GM12878 (cell line): Measurements from ENCODE around the gene PAPSS2. TPM values are rescaled to one million over a fixed set of nuclear protein-coding genes. Genes with fewer than 3 reads are reported as not detected.

Experiments used
- ATAC-seq: fragments of 200-7000 bp; cut with Tn5 transposase; 3 replicates; pipeline ENCODE4 v1.9.1; 2020; ENCODE audit warnings: mild to moderate bottlenecking, moderate library complexity
- BruUV-seq: library from RNA; stranded (reverse); fragments of 400-500 nt; replicated peaks from 2 replicates; lab custom pipeline; 2021; lab: Mats Ljungman, UMichigan
- CTCF ChIA-PET: fragments of 300-600 bp; sonication (Branson Sonifier 250); formaldehyde crosslinking; extraction: SDS; loops from one replicate; lab custom pipeline; 2021; ENCODE audit warnings: inconsistent platforms; lab: Yijun Ruan, JAX
- POLR2A ChIA-PET: fragments of 350-600 bp; formaldehyde crosslinking; extraction: SDS; loops from one replicate; lab custom pipeline; 2021; ENCODE audit warnings: inconsistent platforms; lab: Charles Lee
- RAD21 ChIA-PET: fragments of 300-600 bp; sonication (Branson Sonifier 250); formaldehyde crosslinking; loops from one replicate; lab custom pipeline; 2023; ENCODE audit warnings: antibody characterized with exemption; ENCODE audit not compliant: unreplicated experiment; lab: Charles Lee
- SMC1A ChIA-PET: fragments of 300-600 bp; sonication (Branson Sonifier 250); formaldehyde crosslinking; loops from one replicate; lab custom pipeline; 2023; ENCODE audit not compliant: unreplicated experiment, uncharacterized antibody; lab: Charles Lee
- DNase-seq: peaks from one replicate; pipeline ENCODE4 v3.0.0-alpha.2; 2011; ENCODE audit warnings: low read depth, low spot score
- FAIRE-seq: peaks from 3 replicates; lab custom pipeline; 2011; peaks lifted over from hg19 to GRCh38; lab: Jason Lieb, UNC
- H2AFZ ChIP-seq: 2 replicates; pipeline ENCODE4 v1.6.0; 2011; ENCODE audit warnings: low read depth, low read length, control low read depth; ENCODE audit not compliant: control insufficient read depth
- H3K27ac ChIP-seq: 2 replicates; pipeline ENCODE4 v1.5.1; 2011; ENCODE audit warnings: control low read depth; ENCODE audit not compliant: control insufficient read depth, insufficient read depth
- H3K27me3 ChIP-seq, 2 experiments: replicated peaks in 1 of 2; 2 replicates each; pipeline versions ENCODE4 v1.6.0 to v1.6.1; 2011; ENCODE audit warnings: low read length in 1 of 2; ENCODE audit not compliant: control insufficient read depth in 2 of 2, insufficient read depth in 2 of 2
- H3K36me3 ChIP-seq, 2 experiments: 2 replicates each; pipeline ENCODE4 v1.5.1; 2011; ENCODE audit warnings: low read length in 1 of 2; ENCODE audit not compliant: control insufficient read depth in 2 of 2, insufficient read depth in 2 of 2
- H3K4me1 ChIP-seq: 2 replicates; pipeline ENCODE4 v1.6.1; 2011; ENCODE audit warnings: mild to moderate bottlenecking, low read length, moderate library complexity, mixed read lengths; ENCODE audit not compliant: control insufficient read depth, insufficient read depth
- H3K4me2 ChIP-seq: 2 replicates; pipeline ENCODE4 v1.6.0; 2011; ENCODE audit warnings: control low read depth; ENCODE audit not compliant: control insufficient read depth, insufficient read depth
- H3K4me3 ChIP-seq: fragments of 200-600 bp; sonication (generic); 2 replicates; pipeline ENCODE4 v1.5.1; 2016
- H3K79me2 ChIP-seq: 2 replicates; pipeline ENCODE4 v1.6.0; 2011; ENCODE audit warnings: low read length; ENCODE audit not compliant: control insufficient read depth, insufficient read depth
- H3K9ac ChIP-seq: 2 replicates; pipeline ENCODE4 v1.8.0; 2011; ENCODE audit warnings: low read length, control low read depth, mixed read lengths; ENCODE audit not compliant: control insufficient read depth, insufficient read depth
- H3K9me3 ChIP-seq: replicated peaks from 3 replicates; pipeline ENCODE4 v1.5.1; 2011; ENCODE audit warnings: mild to moderate bottlenecking, low read length; ENCODE audit not compliant: control insufficient read depth, insufficient read depth
- H4K20me1 ChIP-seq: 2 replicates; pipeline ENCODE4 v1.6.0; 2011; ENCODE audit not compliant: control insufficient read depth, insufficient read depth
- CTCF ChIP-seq, 3 experiments: IDR thresholded peaks in 2 of 3; conservative IDR thresholded peaks in 1 of 3; 2 replicates each; pipeline ENCODE4 v1.5.1; 2011; ENCODE audit warnings: low read depth in 3 of 3, low read length in 3 of 3, mild to moderate bottlenecking in 3 of 3, control low read depth in 2 of 3, moderate library complexity in 2 of 3, inconsistent platforms in 1 of 3, mixed read lengths in 1 of 3; ENCODE audit not compliant: control insufficient read depth in 2 of 3, insufficient read depth in 1 of 3; ENCODE audit errors: extremely low read depth in 1 of 3
- E4F1 ChIP-seq: fragments of 450-650 bp; IDR thresholded peaks from 2 replicates; pipeline ENCODE4 v1.6.1; 2018; ENCODE audit warnings: borderline replicate concordance, mild to moderate bottlenecking; ENCODE audit not compliant: partially characterized antibody
- LARP7 ChIP-seq: fragments of 450-650 bp; IDR thresholded peaks from 2 replicates; pipeline ENCODE4 v1.6.1; 2017; ENCODE audit warnings: mild to moderate bottlenecking
- MLLT1 ChIP-seq: fragments of 450-650 bp; IDR thresholded peaks from 2 replicates; pipeline ENCODE4 v1.6.1; 2016; ENCODE audit warnings: mild to moderate bottlenecking
- PML ChIP-seq: IDR thresholded peaks from 2 replicates; pipeline ENCODE4 v1.6.1; 2012; ENCODE audit warnings: low read length, inconsistent platforms
- POU2F2 ChIP-seq: IDR thresholded peaks from 3 replicates; pipeline ENCODE4 v1.6.1; 2011; ENCODE audit warnings: low read depth, mild to moderate bottlenecking, low read length, borderline replicate concordance
- RAD21 ChIP-seq: IDR thresholded peaks from 2 replicates; pipeline ENCODE4 v1.6.1; 2011; ENCODE audit warnings: mild to moderate bottlenecking, low read depth, low read length, moderate library complexity; ENCODE audit not compliant: insufficient read depth
- SMAD1 ChIP-seq: fragments of 450-650 bp; IDR thresholded peaks from 2 replicates; pipeline ENCODE4 v1.6.1; 2018; ENCODE audit warnings: mild to moderate bottlenecking, low read depth; ENCODE audit not compliant: partially characterized antibody
- SMC3 ChIP-seq: IDR thresholded peaks from 2 replicates; pipeline ENCODE4 v1.6.1; 2011; ENCODE audit warnings: low read length, improper control_type of control experiment, borderline replicate concordance
- TARDBP ChIP-seq: IDR thresholded peaks from 2 replicates; pipeline ENCODE4 v1.6.1; 2016; ENCODE audit warnings: borderline replicate concordance
- YBX1 ChIP-seq: fragments of 450-650 bp; IDR thresholded peaks from 2 replicates; pipeline ENCODE4 v1.6.1; 2016; ENCODE audit warnings: antibody characterized with exemption
- ZBTB11 ChIP-seq: fragments of 450-650 bp; formaldehyde crosslinking; IDR thresholded peaks from 2 replicates; pipeline ENCODE4 v1.5.0; 2022; ENCODE audit warnings: mild to moderate bottlenecking, missing genetic modification characterization
- WGBS: methylation state at CpG from one replicate; pipeline ENCODE4 v1.1.6; 2016; ENCODE audit warnings: low lambda C conversion rate; ENCODE audit not compliant: insufficient replicate concordance, insufficient coverage; ENCODE audit errors: missing lambda C conversion rate; 5-methylcytosine and 5-hydroxymethylcytosine counted together
- in situ Hi-C: fragments of 300-500 bp; cut with MboI; formaldehyde crosslinking; loops from 9 replicates; pipeline ENCODE4 v1.14.3; 2018; ENCODE audit warnings: mixed read lengths
- intact Hi-C: fragments of 100-400 bp; cut with micrococcal nuclease; formaldehyde crosslinking; loops from one replicate; pipeline ENCODE4 v1.14.2; 2022; ENCODE audit not compliant: unreplicated experiment
- polyA plus RNA-seq, 11 experiments: library from polyadenylated mRNA; depleted of rRNA in 4 of 11; unstranded in 6 of 11; stranded (reverse) in 5 of 11; fragments of >200 nt; fragmentation: Nextera tagmentation in 4 of 11; fragmentation: Illumina TruSeq in 1 of 11; extraction: Ambion mirVana in 4 of 11; extraction: Trizol in 1 of 11; gene quantifications; 1 replicate in 1 of 11; 2 replicates in 10 of 11; pipeline versions ENCODE4 v1.2.1 to v1.2.3, GENCODE V29; 2011 to 2016; ENCODE audit warnings: inconsistent platforms in 2 of 11, missing spikeins in 2 of 11, low read depth in 1 of 11
- total RNA-seq, 4 experiments: library from RNA; depleted of rRNA in 3 of 4; stranded (reverse); fragments of >200 nt in 3 of 4; fragmentation: Illumina TruSeq in 1 of 4; extraction: Trizol in 1 of 4; gene quantifications; 2 replicates each; pipeline versions ENCODE4 v1.2.1 to v1.2.3, GENCODE V29; 2013 to 2021

The PAPSS2 gene
- total and polyA plus RNA-seq, 10 of the 15 experiments (the other 5 are each of a cell fraction or from before 2014, with no cell fraction given): 0.15 to 2.1 (median 0.37) TPM

DNA sequence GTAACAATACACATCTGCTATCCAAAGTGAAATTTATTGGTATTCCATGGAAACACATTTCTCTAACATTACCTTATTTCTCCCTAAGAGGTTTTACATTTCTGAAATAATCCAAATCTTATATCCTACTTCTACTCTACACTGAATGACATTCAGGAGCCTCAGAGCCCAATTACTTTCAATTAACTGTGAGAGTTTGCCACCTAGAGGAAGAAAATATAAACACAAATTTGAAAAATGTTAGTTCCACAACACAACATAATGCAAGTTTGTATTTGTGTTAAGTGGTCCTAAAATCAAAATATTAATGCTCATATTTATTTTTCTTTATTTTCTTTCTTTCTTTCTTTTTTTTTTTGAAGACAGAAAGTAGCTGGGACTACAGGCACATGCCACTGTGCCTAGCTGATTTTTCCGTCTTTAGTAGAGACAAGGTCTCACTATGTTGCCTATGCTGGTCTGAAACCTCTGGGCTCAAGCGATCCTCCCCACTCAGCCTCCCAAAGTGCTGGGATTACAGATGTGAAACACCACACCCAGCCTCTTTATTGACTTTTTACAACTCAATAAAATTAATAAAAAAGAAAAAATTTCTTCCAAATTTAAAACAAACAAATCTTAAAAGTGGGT lies 112.3 kb downstream of the PAPSS2 start:
- no peaks in the 10 kb centered on the region for H3K9me3 ChIP-seq
- in situ Hi-C loops: no loop called here
- POLR2A ChIA-PET: no interaction called here
- no TSS peak for BruUV-seq
- SMC1A ChIA-PET: interaction anchor here (1.1 to 3.0 kb wide), 5 partner anchors 9 to 239 kb away, joined by 3 to 14 read pairs (median 3); no protein-coding TSS in a partner anchor
- no peaks in the 10 kb centered on the region for H3K27me3 ChIP-seq
- ATAC-seq (peak; percentile 82), DNase-seq (no peak), FAIRE-seq (peak; percentile 57)
- no peak overlapping the region for H3K27ac ChIP-seq
- RAD21 ChIA-PET: interaction anchor here (1.4 to 1.6 kb wide), 2 partner anchors 25 to 239 kb away, joined by 5 to 7 read pairs; no protein-coding TSS in a partner anchor
- H3K79me2 ChIP-seq: no peaks in the 10 kb centered on the region; the same call in 1 of the 2 replicates
- H2AFZ ChIP-seq: no peak overlapping the region
- 96% methylated on average over 2 of the region's 2 CpGs for WGBS
- H3K4me2 ChIP-seq: no peak overlapping the region
- peaks cover 5% of the 10 kb centered on the region; the same call in 1 of the 2 replicates for H3K4me1 ChIP-seq
- no peak overlapping the region for H3K9ac ChIP-seq
- no peaks in the 10 kb centered on the region for H4K20me1 ChIP-seq
- H3K36me3 ChIP-seq: peaks cover 0 to 14% of the 10 kb centered on the region in 2 experiments; a peak in 1 of 4 replicates
- H3K4me3 ChIP-seq: no peak overlapping the region
- TF ChIP-seq CTCF (IDR thresholded peaks at IDR 0.05 in 2 of 3, conservative IDR thresholded peaks at IDR 0.05 in 1 of 3; ENCODE audit: control insufficient read depth in 2 of 3, extremely low read depth in 1 of 3, insufficient read depth in 1 of 3, low read depth in 3 of 3, low read length in 3 of 3): peak; percentile 24 to 46 (median 43); a peak in 5 of 6 replicates
- 0 out of 2 replicates have a peak, but pooled peaks have one; percentile 31 for TF ChIP-seq PML
- TF ChIP-seq TARDBP: no peak
- TF ChIP-seq YBX1: no peak
- no peak for TF ChIP-seq SMAD1
- no peak for TF ChIP-seq MLLT1
- no peak for TF ChIP-seq LARP7
- TF ChIP-seq ZBTB11: no peak
- peak; percentile 32; the same call in 1 of the 2 replicates for TF ChIP-seq SMC3
- TF ChIP-seq RAD21: peak; percentile 65
- no peak for TF ChIP-seq POU2F2
- no peak for TF ChIP-seq E4F1
- CTCF ChIA-PET: interaction anchor here (0.5 to 3.3 kb wide), 6 partner anchors 11 to 789 kb away, joined by 3 to 17 read pairs (median 3); no protein-coding TSS in a partner anchor
- intact Hi-C loops: loop anchor here (2.0 kb wide), 2 partner anchors 115 to 239 kb away; no protein-coding TSS in a partner anchor
